Loucy (cell line): ENCODE measurements around the gene MESD.

ENCODE experiments used
- H2AFZ ChIP-seq: fragments of 200-600 bp; sonication (generic); 2 replicates; pipeline ENCODE4 v1.6.0; 2016; ENCODE audit warnings: antibody characterized with exemption, mild to moderate bottlenecking, low read length, moderate library complexity
- H3F3A ChIP-seq: fragments of 200-600 bp; 2 replicates; pipeline ENCODE4 v1.6.0; 2016; ENCODE audit warnings: antibody characterized with exemption, low read depth, mild to moderate bottlenecking
- H3K27me3 ChIP-seq: fragments of 200-600 bp; sonication (generic); 2 replicates; pipeline ENCODE4 v1.6.1; 2014; ENCODE audit warnings: low read length, mild to moderate bottlenecking; ENCODE audit not compliant: insufficient read depth, poor library complexity, severe bottlenecking
- H3K36me3 ChIP-seq: fragments of 200-600 bp; sonication (generic); 2 replicates; pipeline ENCODE4 v1.6.1; 2016; ENCODE audit warnings: low read length; ENCODE audit not compliant: insufficient read depth
- H3K4me1 ChIP-seq: fragments of 200-600 bp; sonication (generic); 2 replicates; pipeline ENCODE4 v1.5.1; 2014; ENCODE audit warnings: low read length, mild to moderate bottlenecking; ENCODE audit not compliant: insufficient read depth, poor library complexity, severe bottlenecking
- H3K4me2 ChIP-seq: fragments of 200-600 bp; sonication (generic); 2 replicates; pipeline ENCODE4 v1.6.0; 2014; ENCODE audit warnings: antibody characterized with exemption, low read length, low read depth, mild to moderate bottlenecking; ENCODE audit not compliant: poor library complexity, severe bottlenecking
- H3K4me3 ChIP-seq: fragments of 200-600 bp; sonication (generic); 2 replicates; pipeline ENCODE4 v1.5.1; 2014; ENCODE audit warnings: low read length, mild to moderate bottlenecking, mixed read lengths; ENCODE audit not compliant: poor library complexity, severe bottlenecking
- H3K79me2 ChIP-seq: fragments of 200-600 bp; sonication (generic); 2 replicates; pipeline ENCODE4 v1.6.1; 2014; ENCODE audit warnings: low read length; ENCODE audit not compliant: insufficient read depth
- H3K9ac ChIP-seq: fragments of 200-600 bp; sonication (generic); 2 replicates; pipeline ENCODE4 v1.6.0; 2014; ENCODE audit warnings: mild to moderate bottlenecking, low read depth, low read length, moderate library complexity; ENCODE audit not compliant: poor library complexity, severe bottlenecking
- H3K9me2 ChIP-seq: fragments of 200-600 bp; sonication (generic); replicated peaks from 2 replicates; pipeline ENCODE4 v1.6.1; 2016; ENCODE audit warnings: low read depth, low read length, mixed read lengths
- H3K9me3 ChIP-seq: fragments of 200-600 bp; sonication (generic); 2 replicates; pipeline ENCODE4 v1.6.1; 2014; ENCODE audit warnings: mild to moderate bottlenecking, antibody characterized with exemption, low read length, low read depth; ENCODE audit not compliant: insufficient read depth
- H4K20me1 ChIP-seq: fragments of 200-600 bp; sonication (generic); 2 replicates; pipeline ENCODE4 v1.6.0; 2014; ENCODE audit warnings: antibody characterized with exemption, low read length, mild to moderate bottlenecking; ENCODE audit not compliant: insufficient read depth, poor library complexity, severe bottlenecking
- CTCF ChIP-seq: fragments of 200-600 bp; sonication (generic); conservative IDR thresholded peaks from 2 replicates; pipeline ENCODE4 v1.5.1; 2014; ENCODE audit warnings: mild to moderate bottlenecking, antibody characterized with exemption, low read length
- EZH2phosphoT487 ChIP-seq: fragments of 200-600 bp; IDR thresholded peaks from 2 replicates; pipeline ENCODE4 v1.6.1; 2018; ENCODE audit warnings: antibody characterized with exemption, mild to moderate bottlenecking, moderate library complexity, borderline replicate concordance

Gene MESD

GRCh38 chr15:80932513-80932815 lies 57.2 kb downstream of the MESD start:
- peaks cover 5% of the 10 kb centered on the region for H3K4me1 ChIP-seq
- H3K4me2 ChIP-seq: no peak overlapping the region
- H3K27me3 ChIP-seq: no peaks in the 10 kb centered on the region
- no peak overlapping the region for H3K9ac ChIP-seq
- H3F3A ChIP-seq: no peaks in the 10 kb centered on the region
- no peaks in the 10 kb centered on the region for H3K36me3 ChIP-seq
- no peaks in the 10 kb centered on the region for H3K9me2 ChIP-seq
- H4K20me1 ChIP-seq: no peaks in the 10 kb centered on the region
- no peak overlapping the region for H3K4me3 ChIP-seq
- H3K79me2 ChIP-seq: no peaks in the 10 kb centered on the region
- H2AFZ ChIP-seq: no peak overlapping the region
- H3K9me3 ChIP-seq: no peaks in the 10 kb centered on the region
- TF ChIP-seq CTCF: no peak
- no peak for TF ChIP-seq EZH2phosphoT487

GRCh38 chr15:80931721-80932512 lies 57.7 kb downstream of the MESD start:
- Histone ChIP-seq H3K27me3 (no peaks in the 10 kb centered on the region), H3K4me2 (no peak overlapping the region), H3K79me2 (no peaks in the 10 kb centered on the region), H3K9me3 (no peaks in the 10 kb centered on the region), H3K4me3 (no peak overlapping the region), H4K20me1 (no peaks in the 10 kb centered on the region), H3K9ac (no peak overlapping the region), H3K36me3 (no peaks in the 10 kb centered on the region), H2AFZ (no peak overlapping the region), H3K9me2 (no peaks in the 10 kb centered on the region), H3K4me1 (peaks cover 5% of the 10 kb centered on the region), H3F3A (no peaks in the 10 kb centered on the region)
- TF ChIP-seq EZH2phosphoT487 (no peak), CTCF (no peak)

- no peak overlapping the region for H3K4me2 ChIP-seq
- no peaks in the 10 kb centered on the region for H3K36me3 ChIP-seq
- H3K9me2 ChIP-seq: no peaks in the 10 kb centered on the region
- H3K79me2 ChIP-seq: no peaks in the 10 kb centered on the region
- no peaks in the 10 kb centered on the region for H3K27me3 ChIP-seq
- H2AFZ ChIP-seq: no peak overlapping the region
- H3F3A ChIP-seq: no peaks in the 10 kb centered on the region
- H3K9me3 ChIP-seq: no peaks in the 10 kb centered on the region
- H3K4me1 ChIP-seq: peaks cover 5% of the 10 kb centered on the region
- H4K20me1 ChIP-seq: no peaks in the 10 kb centered on the region
- H3K4me3 ChIP-seq: no peak overlapping the region
- no peak for TF ChIP-seq CTCF
- no peak for TF ChIP-seq EZH2phosphoT487
- H3K9ac ChIP-seq: no peak overlapping the region
Measured at GRCh38 chr15:80931191-80931590, 58.4 kb downstream of the MESD start.
